ENCODE results near the gene IL18RAP. TPM values are rescaled to one million over a fixed set of nuclear protein-coding genes. Genes with fewer than 3 reads are reported as not detected.

Gene IL18RAP
- total and polyA plus RNA-seq, 2 experiments from 2014 or later: 0.40 TPM; not detected in 1

DNA sequence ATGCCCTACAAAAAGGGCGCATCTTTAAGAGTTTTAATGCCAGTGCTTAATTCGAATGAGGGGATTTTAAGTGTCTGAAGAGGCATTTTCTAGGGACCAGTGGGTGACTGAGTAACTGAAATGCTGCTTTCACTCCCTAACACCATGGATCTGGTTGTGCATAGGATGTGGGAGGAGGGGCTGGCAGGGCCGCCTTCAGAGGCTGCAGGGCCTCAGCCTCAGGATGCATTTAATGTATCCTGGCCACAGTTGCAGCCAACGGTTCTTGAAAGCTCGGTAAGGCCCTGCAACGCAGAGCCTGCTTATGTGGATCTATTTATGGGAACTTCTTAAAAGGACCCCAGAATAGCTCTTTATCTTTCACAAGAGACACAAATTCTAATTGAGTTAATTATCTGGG, 25.8 kb upstream of the IL18RAP start:
- Histone ChIP-seq H2AFZ (no peak overlapping the region), H3K9me3 (ENCODE audit: low read depth) (no peaks in the 10 kb centered on the region), H3K36me3 (replicated peaks; ENCODE audit: insufficient read depth, low read depth) (no peaks in the 10 kb centered on the region), H3K27ac (no peak overlapping the region), H3K4me1 (ENCODE audit: insufficient read depth) (no peaks in the 10 kb centered on the region), H3K4me3 (no peak overlapping the region), H3K9me2 (replicated peaks; ENCODE audit: insufficient read depth) (no peaks in the 10 kb centered on the region), H3K4me2 (no peak overlapping the region), H3K79me2 (no peaks in the 10 kb centered on the region), H3K27me3 (no peaks in the 10 kb centered on the region), H4K20me1 (ENCODE audit: insufficient read depth, poor library complexity, severe bottlenecking) (no peaks in the 10 kb centered on the region)
- no peak for DNase-seq (ENCODE audit: low spot score)
- TF ChIP-seq, protein P1, sequence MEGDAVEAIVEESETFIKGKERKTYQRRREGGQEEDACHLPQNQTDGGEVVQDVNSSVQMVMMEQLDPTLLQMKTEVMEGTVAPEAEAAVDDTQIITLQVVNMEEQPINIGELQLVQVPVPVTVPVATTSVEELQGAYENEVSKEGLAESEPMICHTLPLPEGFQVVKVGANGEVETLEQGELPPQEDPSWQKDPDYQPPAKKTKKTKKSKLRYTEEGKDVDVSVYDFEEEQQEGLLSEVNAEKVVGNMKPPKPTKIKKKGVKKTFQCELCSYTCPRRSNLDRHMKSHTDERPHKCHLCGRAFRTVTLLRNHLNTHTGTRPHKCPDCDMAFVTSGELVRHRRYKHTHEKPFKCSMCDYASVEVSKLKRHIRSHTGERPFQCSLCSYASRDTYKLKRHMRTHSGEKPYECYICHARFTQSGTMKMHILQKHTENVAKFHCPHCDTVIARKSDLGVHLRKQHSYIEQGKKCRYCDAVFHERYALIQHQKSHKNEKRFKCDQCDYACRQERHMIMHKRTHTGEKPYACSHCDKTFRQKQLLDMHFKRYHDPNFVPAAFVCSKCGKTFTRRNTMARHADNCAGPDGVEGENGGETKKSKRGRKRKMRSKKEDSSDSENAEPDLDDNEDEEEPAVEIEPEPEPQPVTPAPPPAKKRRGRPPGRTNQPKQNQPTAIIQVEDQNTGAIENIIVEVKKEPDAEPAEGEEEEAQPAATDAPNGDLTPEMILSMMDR (IDR thresholded peaks at IDR 0.05; ENCODE audit: poor library complexity): no peak
- TF ChIP-seq EZH2phosphoT487 (IDR thresholded peaks at IDR 0.05; ENCODE audit: low read depth, severe bottlenecking, unreplicated experiment) (no peak), EZH2 (IDR thresholded peaks at IDR 0.05; ENCODE audit: borderline replicate concordance) (no peak)
- 82% methylated on average over 6 of the region's 6 CpGs for WGBS (ENCODE audit: low lambda C conversion rate, missing lambda C conversion rate)

DNA sequence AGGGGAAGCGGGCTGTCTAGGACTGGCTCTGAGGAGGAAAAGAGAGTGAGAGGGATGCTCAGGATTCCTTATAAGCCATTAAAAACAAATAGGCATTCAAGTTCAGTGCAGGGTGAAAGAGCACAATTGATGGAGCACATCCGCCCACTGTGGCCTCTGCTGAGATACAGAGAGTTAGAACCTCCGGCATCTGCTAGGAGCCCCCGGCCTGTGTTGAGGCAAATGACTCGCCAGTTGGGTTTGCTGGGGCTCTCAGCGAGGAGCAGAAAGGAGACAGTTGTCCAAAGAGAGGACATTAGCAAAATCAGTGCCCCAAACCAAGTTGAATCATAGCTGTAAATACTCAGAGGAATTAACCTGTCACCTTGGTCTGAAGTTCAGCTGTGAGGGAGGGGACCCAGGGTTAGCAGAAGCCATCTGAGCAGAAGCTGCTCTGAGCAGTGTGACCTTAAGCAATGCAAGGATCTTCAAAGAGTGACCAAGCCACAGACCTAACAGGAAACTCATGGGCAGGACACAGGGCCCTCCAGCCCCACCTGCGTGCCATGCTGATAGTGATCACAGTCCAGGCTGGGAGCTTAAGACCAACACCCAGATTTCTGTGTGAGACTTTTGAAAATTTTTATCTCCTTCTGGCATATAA, 23.3 kb upstream of the IL18RAP start:
- no peaks in the 10 kb centered on the region for H3K36me3 ChIP-seq (replicated peaks; ENCODE audit: insufficient read depth, low read depth)
- no peaks in the 10 kb centered on the region for H3K79me2 ChIP-seq
- no peaks in the 10 kb centered on the region for H3K9me2 ChIP-seq (replicated peaks; ENCODE audit: insufficient read depth)
- 91% methylated on average over 7 of the region's 7 CpGs for WGBS (ENCODE audit: low lambda C conversion rate, missing lambda C conversion rate)
- no peak overlapping the region for H3K27ac ChIP-seq
- H3K27me3 ChIP-seq: no peaks in the 10 kb centered on the region
- no peaks in the 10 kb centered on the region for H3K4me1 ChIP-seq (ENCODE audit: insufficient read depth)
- DNase-seq (ENCODE audit: low spot score): no peak
- H3K4me2 ChIP-seq: no peak overlapping the region
- H3K9me3 ChIP-seq (ENCODE audit: low read depth): no peaks in the 10 kb centered on the region
- H2AFZ ChIP-seq: no peak overlapping the region
- no peaks in the 10 kb centered on the region for H4K20me1 ChIP-seq (ENCODE audit: insufficient read depth, poor library complexity, severe bottlenecking)
- TF ChIP-seq, protein P1 (IDR thresholded peaks at IDR 0.05; ENCODE audit: poor library complexity): no peak
- TF ChIP-seq EZH2 (IDR thresholded peaks at IDR 0.05; ENCODE audit: borderline replicate concordance): no peak
- no peak for TF ChIP-seq EZH2phosphoT487 (IDR thresholded peaks at IDR 0.05; ENCODE audit: low read depth, severe bottlenecking, unreplicated experiment)
- no peak overlapping the region for H3K4me3 ChIP-seq

DNA sequence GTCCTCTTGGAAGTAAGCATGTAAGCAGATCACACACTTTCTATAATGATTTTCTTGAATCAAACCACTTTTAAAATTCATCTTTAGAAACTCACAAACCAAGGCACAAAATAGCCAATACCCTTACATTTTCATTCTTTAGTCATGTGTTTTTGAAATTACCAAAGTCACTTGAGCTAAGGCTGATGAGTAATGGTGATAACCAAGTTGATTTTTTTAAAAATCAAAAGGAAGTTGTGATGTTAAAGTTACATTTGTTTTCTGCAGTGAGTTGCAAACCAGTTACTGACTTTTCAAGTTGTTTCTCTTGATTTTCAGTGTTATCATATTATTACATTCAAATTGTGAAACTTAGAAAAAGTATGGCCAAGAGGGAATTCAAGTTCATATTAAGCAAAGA, 21.5 kb upstream of the IL18RAP start:
- H3K4me2 ChIP-seq: no peak overlapping the region
- H3K9me2 ChIP-seq (replicated peaks; ENCODE audit: insufficient read depth): no peaks in the 10 kb centered on the region
- TF ChIP-seq, protein P1 (IDR thresholded peaks at IDR 0.05; ENCODE audit: poor library complexity): no peak
- no peak for TF ChIP-seq EZH2 (IDR thresholded peaks at IDR 0.05; ENCODE audit: borderline replicate concordance)
- no peak for TF ChIP-seq EZH2phosphoT487 (IDR thresholded peaks at IDR 0.05; ENCODE audit: low read depth, severe bottlenecking, unreplicated experiment)
- no peaks in the 10 kb centered on the region for H3K27me3 ChIP-seq
- H3K9me3 ChIP-seq (ENCODE audit: low read depth): no peaks in the 10 kb centered on the region
- no peak overlapping the region for H3K4me3 ChIP-seq
- no peaks in the 10 kb centered on the region for H3K79me2 ChIP-seq
- H2AFZ ChIP-seq: no peak overlapping the region
- H3K4me1 ChIP-seq (ENCODE audit: insufficient read depth): no peaks in the 10 kb centered on the region
- H4K20me1 ChIP-seq (ENCODE audit: insufficient read depth, poor library complexity, severe bottlenecking): no peaks in the 10 kb centered on the region
- no peak overlapping the region for H3K27ac ChIP-seq
- H3K36me3 ChIP-seq (replicated peaks; ENCODE audit: insufficient read depth, low read depth): no peaks in the 10 kb centered on the region
- no peak for DNase-seq (ENCODE audit: low spot score)
